ENCODE data around the gene TSPEAR.

TSPEAR gene

GRCh38 chr21:44527983-44528633 lies 183.3 kb downstream of the TSPEAR start:
- DNase-seq (ENCODE audit: low read depth): no peak

- DNase-seq (ENCODE audit: low read depth): no peak
Measured at GRCh38 chr21:44527156-44527982, 184.0 kb downstream of the TSPEAR start.

GRCh38 chr21:44526096-44526997 lies 185.0 kb downstream of the TSPEAR start:
- DNase-seq (ENCODE audit: low read depth): no peak

GRCh38 chr21:44525391-44526095 lies 185.8 kb downstream of the TSPEAR start:
- no peak for DNase-seq (ENCODE audit: low read depth)

GRCh38 chr21:44524414-44525371 lies 186.7 kb downstream of the TSPEAR start:
- DNase-seq (ENCODE audit: low read depth): no peak

- DNase-seq (ENCODE audit: low read depth): no peak
Measured at GRCh38 chr21:44523567-44524413, 187.6 kb downstream of the TSPEAR start.

- no peak for DNase-seq (ENCODE audit: low read depth)
Measured at GRCh38 chr21:44522753-44523204, 188.6 kb downstream of the TSPEAR start.

GRCh38 chr21:44521928-44522752 lies 189.2 kb downstream of the TSPEAR start:
- no peak for DNase-seq (ENCODE audit: low read depth)

GRCh38 chr21:44521301-44521927 lies 190.0 kb downstream of the TSPEAR start:
- DNase-seq (ENCODE audit: low read depth): no peak

- DNase-seq (ENCODE audit: low read depth): no peak
Measured at GRCh38 chr21:44520326-44521300, 190.8 kb downstream of the TSPEAR start.

- DNase-seq (ENCODE audit: low read depth): no peak
Measured at GRCh38 chr21:44519346-44520325, 191.7 kb downstream of the TSPEAR start.

- DNase-seq (ENCODE audit: low read depth): no peak
Measured at GRCh38 chr21:44518686-44519085, 192.7 kb downstream of the TSPEAR start.

- DNase-seq (ENCODE audit: low read depth): no peak
Measured at GRCh38 chr21:44517175-44517899, 194.0 kb downstream of the TSPEAR start.

GRCh38 chr21:44516828-44517174 lies 194.6 kb downstream of the TSPEAR start:
- DNase-seq (ENCODE audit: low read depth): no peak

- no peak for DNase-seq (ENCODE audit: low read depth)
Measured at GRCh38 chr21:44516342-44516741, 195.0 kb downstream of the TSPEAR start.

Measured in GM04504 (cell line).